Natural killer cell treated with Interleukin-12 subunit alpha and Interleukin-12 subunit beta and Interleukin-15 and Interleukin-18, amount 100 ng/mL, for 72 hours (primary cell): ENCODE results near the gene KIR2DL1. TPM values are rescaled to one million over a fixed set of nuclear protein-coding genes. Genes with fewer than 3 reads are reported as not detected.
A peak's percentile ranks its signal among the peaks of the same experiment; 100 is the strongest.
"Not testable (repeated sequence)": the region's sequence is repeated elsewhere in the genome, so short reads cannot be mapped to it uniquely, and the experiment has no call there.

Experiments
- ATAC-seq, 2 donors: fragments of 150-1000 bp; cut with Tn5 transposase in 1 of 2; sonication (Bioruptor Pico), chemical (Tn5 transposase) in 1 of 2; 2 replicates each; pipeline ENCODE4 v1.10.0; 2021
- DNase-seq: peaks from one replicate; pipeline ENCODE4 v3.0.0; 2022; ENCODE audit warnings: low spot score
- H3K27ac Mint-ChIP-seq, 2 donors: 1 replicate in 1 of 2; 2 replicates in 1 of 2; pipeline ENCODE4 v1.8.0; 2022; ENCODE audit warnings: mixed read lengths in 2 of 2, mild to moderate bottlenecking in 1 of 2, moderate library complexity in 1 of 2
- H3K27me3 Mint-ChIP-seq, 2 donors: 1 replicate in 1 of 2; 2 replicates in 1 of 2; pipeline ENCODE4 v1.8.0; 2022; ENCODE audit warnings: mixed read lengths in 2 of 2
- H3K36me3 Mint-ChIP-seq: one replicate; pipeline ENCODE4 v1.8.0; 2022; ENCODE audit warnings: mixed read lengths
- H3K4me1 Mint-ChIP-seq, 2 donors: 1 replicate in 1 of 2; 2 replicates in 1 of 2; pipeline ENCODE4 v1.8.0; 2022; ENCODE audit warnings: low read depth in 2 of 2, mixed read lengths in 2 of 2, mild to moderate bottlenecking in 1 of 2
- H3K4me3 Mint-ChIP-seq: one replicate; pipeline ENCODE4 v1.8.0; 2022; ENCODE audit warnings: mixed read lengths
- H3K9me3 Mint-ChIP-seq: 2 replicates; pipeline ENCODE4 v1.8.0; 2022; ENCODE audit warnings: mixed read lengths
- total RNA-seq, 2 donors: library from RNA; stranded (reverse); gene quantifications; one replicate each; pipeline ENCODE4 v1.2.3, GENCODE V29; 2022

KIR2DL1 gene
- total RNA-seq, 2 donors from 2014 or later, result 11.4 to 19.5 TPM

DNA sequence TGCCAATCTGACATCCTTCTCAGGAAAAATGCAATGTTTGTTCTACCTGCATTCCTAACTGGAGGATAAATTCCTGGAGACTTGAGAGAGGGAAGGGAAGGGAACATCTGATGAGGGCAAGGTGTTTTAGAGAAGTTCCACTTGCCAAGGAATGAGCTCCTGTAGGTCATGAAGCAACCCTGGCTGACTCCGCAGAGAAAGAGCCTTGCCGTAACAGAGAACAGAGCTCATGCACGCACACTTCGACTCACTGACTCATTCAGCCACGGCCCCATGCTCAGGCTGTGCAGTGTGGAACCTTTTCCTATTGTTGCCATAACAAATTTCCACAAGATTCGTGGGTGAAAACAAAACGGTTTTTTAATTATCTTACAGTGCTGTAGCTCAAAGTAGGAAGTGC is 9.3 kb downstream of the KIR2DL1 start:
- not testable (repeated sequence) for ATAC-seq, H3K4me1 Mint-ChIP-seq, H3K27ac Mint-ChIP-seq, H3K27me3 Mint-ChIP-seq, H3K9me3 Mint-ChIP-seq, H3K36me3 Mint-ChIP-seq, H3K4me3 Mint-ChIP-seq, DNase-seq

DNA sequence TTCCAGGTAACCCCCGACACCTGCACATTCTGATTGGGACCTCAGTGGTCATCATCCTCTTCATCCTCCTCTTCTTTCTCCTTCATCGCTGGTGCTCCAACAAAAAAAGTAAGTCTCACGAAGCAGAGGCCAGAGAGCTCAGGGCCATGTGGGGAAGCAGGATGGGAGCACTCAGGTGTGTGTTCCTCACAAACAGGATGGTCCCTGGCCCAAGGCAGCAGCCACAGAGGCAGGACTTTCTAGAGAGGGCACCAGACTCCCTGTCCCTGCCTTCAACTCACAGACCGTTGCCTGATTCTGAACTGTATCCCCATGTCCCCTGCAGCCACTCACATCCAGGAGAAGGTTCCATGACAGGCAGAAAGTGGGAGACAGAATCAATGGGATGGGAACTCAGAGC is 13.3 kb downstream of the KIR2DL1 start:
- not testable (repeated sequence) for DNase-seq, H3K36me3 Mint-ChIP-seq, H3K4me3 Mint-ChIP-seq, H3K9me3 Mint-ChIP-seq, ATAC-seq, H3K27ac Mint-ChIP-seq, H3K27me3 Mint-ChIP-seq
- H3K4me1 Mint-ChIP-seq, result peaks cover 0 to 13% of the 10 kb centered on the region in 2 donors

DNA sequence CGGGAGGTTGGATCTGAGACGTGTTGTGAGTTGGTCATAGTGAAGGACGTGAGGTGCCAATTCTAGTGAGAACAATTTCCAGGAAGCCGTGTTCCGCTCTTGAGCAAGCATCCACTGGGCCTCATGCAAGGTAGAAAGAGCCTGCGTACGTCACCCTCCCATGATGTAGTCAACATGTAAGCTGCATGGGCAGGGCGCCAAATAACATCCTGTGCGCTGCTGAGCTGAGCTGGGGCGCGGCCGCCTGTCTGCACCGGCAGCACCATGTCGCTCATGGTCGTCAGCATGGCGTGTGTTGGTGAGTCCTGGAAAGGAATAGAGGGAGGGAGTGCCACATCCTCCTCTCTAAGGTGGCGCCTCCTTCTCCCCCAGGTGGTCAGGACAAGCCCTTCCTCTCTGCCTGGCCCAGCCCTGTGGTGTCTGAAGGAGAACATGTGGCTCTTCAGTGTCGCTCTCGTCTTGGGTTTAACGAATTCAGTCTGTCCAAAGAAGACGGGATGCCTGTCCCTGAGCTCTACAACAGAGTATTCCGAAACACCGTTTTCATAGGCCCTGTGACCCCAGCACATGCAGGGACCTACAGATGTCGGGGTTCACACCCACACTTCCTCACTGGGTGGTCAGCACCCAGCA is 16.6 kb downstream of the KIR2DL1 start:
- H3K9me3 Mint-ChIP-seq, result not testable (repeated sequence)

DNA sequence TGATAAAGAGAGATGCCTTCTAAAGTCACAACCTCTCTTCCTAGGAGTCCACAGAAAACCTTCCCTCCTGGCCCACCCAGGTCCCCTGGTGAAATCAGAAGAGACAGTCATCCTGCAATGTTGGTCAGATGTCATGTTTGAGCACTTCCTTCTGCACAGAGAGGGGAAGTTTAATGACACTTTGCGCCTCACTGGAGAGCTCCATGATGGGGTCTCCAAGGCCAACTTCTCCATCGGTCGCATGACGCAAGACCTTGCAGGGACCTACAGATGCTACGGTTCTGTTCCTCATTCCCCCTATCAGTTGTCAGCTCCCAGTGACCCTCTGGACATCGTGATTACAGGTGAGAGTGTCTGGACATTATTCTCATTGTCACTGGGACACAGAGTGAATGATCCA is 18.6 kb downstream of the KIR2DL1 start:
- not testable (repeated sequence) for DNase-seq, H3K9me3 Mint-ChIP-seq, H3K4me3 Mint-ChIP-seq, H3K27me3 Mint-ChIP-seq, ATAC-seq, H3K36me3 Mint-ChIP-seq, H3K27ac Mint-ChIP-seq
- peaks cover 15 to 23% of the 10 kb centered on the region in 2 donors for H3K4me1 Mint-ChIP-seq

More for the DNA sequence above, 16.6 kb downstream of the KIR2DL1 start:
- H3K4me3 Mint-ChIP-seq, ATAC-seq, DNase-seq, H3K36me3 Mint-ChIP-seq, H3K27me3 Mint-ChIP-seq: not testable (repeated sequence)
- Mint-ChIP-seq H3K27ac (peak overlapping the region in 1 of 2 donors; percentile 52), H3K4me1 (peaks cover 11 to 19% of the 10 kb centered on the region in 2 donors)

DNA sequence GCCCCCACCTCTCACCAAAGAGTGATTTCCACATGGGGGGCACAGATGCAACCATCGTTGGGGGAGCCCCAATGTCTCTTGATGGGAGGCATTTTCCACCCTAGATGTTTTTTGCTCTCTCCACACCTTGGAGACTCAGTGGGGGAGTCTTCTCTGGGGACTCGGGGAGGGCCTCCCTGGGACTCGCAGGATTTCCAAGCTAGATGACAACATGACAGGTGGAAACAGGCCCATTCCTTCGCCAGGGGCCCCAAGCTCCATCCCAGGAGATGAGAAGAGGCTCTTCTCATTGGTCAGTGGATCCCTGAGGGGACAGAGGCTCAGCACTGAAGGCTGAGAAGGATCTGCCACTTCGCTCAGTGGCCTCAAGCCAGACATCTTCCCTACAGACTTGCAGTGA is 21.1 kb downstream of the KIR2DL1 start:
- peaks cover 15 to 23% of the 10 kb centered on the region in 2 donors for H3K4me1 Mint-ChIP-seq
- no peak for DNase-seq
- no peaks in the 10 kb centered on the region for H3K9me3 Mint-ChIP-seq
- H3K27me3 Mint-ChIP-seq, result no peaks in the 10 kb centered on the region
- ATAC-seq, result no peak
- H3K4me3 Mint-ChIP-seq, result no peak overlapping the region
- no peaks in the 10 kb centered on the region for H3K36me3 Mint-ChIP-seq
- H3K27ac Mint-ChIP-seq, result no peak overlapping the region

DNA sequence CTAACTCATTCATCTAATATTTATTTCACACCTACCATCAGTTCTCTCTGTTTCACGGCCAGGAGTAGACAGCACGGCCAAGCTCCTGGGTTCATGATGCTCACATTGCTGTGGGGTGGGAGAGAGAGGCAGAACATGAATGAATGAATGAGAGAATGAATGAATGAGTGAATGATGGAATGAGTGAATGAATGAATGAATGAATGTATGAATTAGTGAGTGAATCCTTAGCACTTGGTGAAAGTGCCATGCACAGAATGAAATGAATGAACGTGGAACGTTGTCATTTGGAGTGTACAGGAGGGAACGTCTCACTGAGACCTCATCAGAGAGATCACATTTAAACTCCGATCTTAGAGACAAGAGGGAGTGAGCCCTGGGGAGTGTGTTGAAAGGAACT is 21.9 kb downstream of the KIR2DL1 start:
- ATAC-seq, result no peak
- H3K4me3 Mint-ChIP-seq, result peak overlapping the region; percentile 47
- H3K27ac Mint-ChIP-seq, result no peak overlapping the region
- no peaks in the 10 kb centered on the region for H3K9me3 Mint-ChIP-seq
- no peaks in the 10 kb centered on the region for H3K36me3 Mint-ChIP-seq
- H3K27me3 Mint-ChIP-seq, result no peaks in the 10 kb centered on the region
- DNase-seq, result no peak
- peaks cover 15 to 19% of the 10 kb centered on the region in 2 donors for H3K4me1 Mint-ChIP-seq

DNA sequence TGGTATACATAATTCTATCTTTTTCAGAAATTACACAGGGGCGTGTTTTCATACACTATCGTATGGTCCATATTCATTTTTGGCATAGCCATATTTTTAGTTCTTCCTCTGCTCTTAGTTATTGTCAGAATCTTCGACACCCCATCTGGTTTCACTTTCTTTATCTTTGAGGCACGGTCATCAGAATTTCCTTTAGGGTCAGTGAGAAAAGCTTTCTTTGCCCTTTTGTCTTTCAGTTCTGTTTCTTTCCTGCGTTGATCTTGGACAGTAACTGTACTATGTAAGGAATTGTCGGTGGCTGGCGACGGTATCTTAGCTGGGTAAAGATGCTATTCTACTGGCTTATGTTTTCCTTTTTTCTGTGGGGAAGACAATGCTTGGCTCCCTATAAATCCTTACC is 23.2 kb downstream of the KIR2DL1 start:
- peak; percentile 73 to 84 for ATAC-seq
- no peaks in the 10 kb centered on the region for H3K9me3 Mint-ChIP-seq
- peaks cover 13 to 15% of the 10 kb centered on the region in 2 donors for H3K4me1 Mint-ChIP-seq
- no peak overlapping the region for H3K4me3 Mint-ChIP-seq
- H3K27me3 Mint-ChIP-seq, result peaks cover 0 to 2% of the 10 kb centered on the region in 2 donors
- H3K27ac Mint-ChIP-seq, result no peak overlapping the region
- H3K36me3 Mint-ChIP-seq, result no peaks in the 10 kb centered on the region
- no peak for DNase-seq

DNA sequence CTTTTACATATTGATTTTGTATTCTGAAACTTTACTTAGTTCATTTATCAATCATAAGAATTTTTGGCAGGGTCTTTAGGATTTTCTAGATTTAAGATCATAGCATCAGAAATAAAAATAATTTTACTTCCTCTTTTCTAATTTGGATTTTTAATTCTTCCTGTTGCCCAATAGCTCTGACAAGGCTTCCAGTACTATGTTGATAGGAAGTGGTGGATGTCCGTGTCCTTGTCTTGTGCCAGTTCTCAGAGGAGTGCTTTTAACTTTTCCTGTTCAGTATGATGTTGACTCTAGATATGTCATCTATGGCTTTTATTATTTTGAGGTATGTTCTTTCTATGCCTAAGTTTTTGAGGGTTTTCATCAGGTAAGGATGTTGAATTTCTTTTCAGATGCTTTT is 26.2 kb downstream of the KIR2DL1 start:
- no peaks in the 10 kb centered on the region for H3K9me3 Mint-ChIP-seq
- no peak for DNase-seq
- H3K4me3 Mint-ChIP-seq, result no peak overlapping the region
- no peaks in the 10 kb centered on the region for H3K36me3 Mint-ChIP-seq
- peaks cover 5 to 6% of the 10 kb centered on the region in 2 donors for H3K4me1 Mint-ChIP-seq
- ATAC-seq, result no peak
- H3K27me3 Mint-ChIP-seq, result peaks cover 0 to 2% of the 10 kb centered on the region in 2 donors
- H3K27ac Mint-ChIP-seq, result no peak overlapping the region

DNA sequence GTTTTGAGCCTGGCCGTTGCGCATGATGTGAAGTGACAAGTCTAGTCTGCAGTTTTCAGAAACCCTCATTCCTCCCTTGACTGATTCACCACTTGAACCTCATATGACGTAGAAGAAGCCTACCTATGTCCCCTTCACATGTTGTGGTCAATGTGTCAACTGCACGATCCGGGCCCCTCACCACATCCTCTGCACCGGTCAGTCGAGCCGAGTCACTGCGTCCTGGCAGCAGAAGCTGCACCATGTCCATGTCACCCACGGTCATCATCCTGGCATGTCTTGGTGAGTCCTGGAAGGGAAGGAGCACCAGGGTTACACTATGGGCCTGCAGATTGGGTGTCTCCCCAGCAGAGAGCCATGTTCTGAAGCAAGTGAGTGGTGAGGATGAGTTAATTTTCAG is 33.8 kb downstream of the KIR2DL1 start, which contains the start of gene KIR2DL4:
TSS of gene KIR2DL4 (plus strand) at position 201 of the 400 bp plus-strand sequence. CDS start at position 243, 42 bp downstream.
- Mint-ChIP-seq H3K9me3 (no peaks in the 10 kb centered on the region), H3K4me3 (peak within 1 kb of the TSS; percentile 87), H3K27ac (peak within 1 kb of the TSS; percentile 76 to 90), H3K27me3 (no peaks in the 10 kb centered on the region), H3K36me3 (no peaks in the 10 kb centered on the region), H3K4me1 (peaks cover 43 to 46% of the 10 kb centered on the region in 2 donors)
- peak; percentile 92 to 95 for ATAC-seq
- peak; percentile 86 for DNase-seq

DNA sequence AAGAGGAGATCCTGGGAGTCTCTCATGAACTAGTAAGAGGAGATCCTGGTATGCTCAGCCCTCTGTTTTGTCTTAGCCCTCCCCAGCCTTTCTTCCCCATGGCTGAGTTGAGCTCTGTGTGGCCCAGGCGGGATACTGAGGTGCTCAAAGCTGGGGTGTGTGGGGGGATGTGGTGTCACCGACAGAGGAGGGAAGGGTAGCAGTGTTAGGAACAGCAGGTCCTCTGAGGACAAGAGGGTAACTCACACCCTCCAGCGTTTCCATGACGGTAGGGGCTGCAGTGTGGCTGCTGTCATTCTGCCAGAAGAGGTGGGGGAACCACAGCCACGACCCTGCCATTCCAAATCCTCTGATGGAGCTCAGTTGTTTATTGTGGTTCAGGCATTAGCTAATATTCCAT is 34.5 kb downstream of the KIR2DL1 start:
- Mint-ChIP-seq H3K36me3 (no peaks in the 10 kb centered on the region), H3K4me3 (peak overlapping the region; percentile 87), H3K9me3 (no peaks in the 10 kb centered on the region), H3K4me1 (peaks cover 43 to 46% of the 10 kb centered on the region in 2 donors), H3K27me3 (no peaks in the 10 kb centered on the region), H3K27ac (peak overlapping the region; percentile 76 to 90)
- ATAC-seq, result peak; percentile 6 to 41
- no peak for DNase-seq

DNA sequence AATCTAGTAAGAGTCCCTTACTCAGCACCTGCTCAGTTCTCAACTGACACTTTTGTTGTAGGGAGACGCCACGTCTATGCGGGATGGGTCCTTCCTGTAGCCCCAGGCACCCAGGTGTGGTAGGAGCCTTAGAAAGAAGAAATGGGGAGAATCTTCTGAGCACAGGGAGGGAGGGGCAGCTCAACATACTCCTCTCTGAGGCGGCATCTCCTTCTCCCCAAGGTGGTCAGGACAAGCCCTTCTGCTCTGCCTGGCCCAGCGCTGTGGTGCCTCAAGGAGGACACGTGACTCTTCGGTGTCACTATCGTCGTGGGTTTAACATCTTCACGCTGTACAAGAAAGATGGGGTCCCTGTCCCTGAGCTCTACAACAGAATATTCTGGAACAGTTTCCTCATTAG is 35.0 kb downstream of the KIR2DL1 start:
- no peaks in the 10 kb centered on the region for H3K36me3 Mint-ChIP-seq
- H3K9me3 Mint-ChIP-seq, result no peaks in the 10 kb centered on the region
- peak overlapping the region; percentile 44 to 90 for H3K27ac Mint-ChIP-seq
- DNase-seq (no peak), ATAC-seq (no peak)
- peak overlapping the region; percentile 15 for H3K4me3 Mint-ChIP-seq
- no peaks in the 10 kb centered on the region for H3K27me3 Mint-ChIP-seq
- H3K4me1 Mint-ChIP-seq, result peaks cover 43 to 46% of the 10 kb centered on the region in 2 donors

DNA sequence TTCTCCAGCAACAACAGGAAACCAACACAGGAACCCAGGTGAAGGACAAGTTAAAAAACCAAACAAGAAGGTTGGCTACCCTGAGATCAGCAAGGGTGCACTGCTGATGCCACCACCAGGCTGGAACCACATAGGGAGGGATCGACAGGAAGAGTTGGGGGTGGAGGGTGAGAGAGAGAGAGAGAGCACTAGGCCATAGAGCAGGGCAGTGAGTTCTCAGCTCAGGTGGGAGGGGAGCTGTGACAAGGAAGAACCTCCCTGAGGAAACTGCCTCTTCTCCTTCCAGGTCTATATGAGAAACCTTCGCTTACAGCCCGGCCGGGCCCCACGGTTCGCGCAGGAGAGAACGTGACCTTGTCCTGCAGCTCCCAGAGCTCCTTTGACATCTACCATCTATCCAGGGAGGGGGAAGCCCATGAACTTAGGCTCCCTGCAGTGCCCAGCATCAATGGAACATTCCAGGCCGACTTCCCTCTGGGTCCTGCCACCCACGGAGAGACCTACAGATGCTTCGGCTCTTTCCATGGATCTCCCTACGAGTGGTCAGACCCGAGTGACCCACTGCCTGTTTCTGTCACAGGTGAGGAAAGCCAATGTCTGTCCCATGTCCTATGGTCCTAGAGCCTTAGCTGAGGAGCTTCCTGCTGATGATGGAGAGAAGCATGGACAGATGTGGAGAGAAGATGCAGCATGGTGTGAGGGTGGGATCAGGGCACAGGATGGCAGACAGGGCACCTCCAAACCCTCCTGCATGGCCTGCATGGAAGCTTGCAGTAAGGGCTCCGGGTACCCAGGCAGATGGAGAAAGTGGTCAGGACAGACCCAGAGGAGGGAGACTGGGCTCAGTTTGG is 36.3 kb downstream of the KIR2DL1 start:
- no peak for DNase-seq
- Mint-ChIP-seq H3K36me3 (no peaks in the 10 kb centered on the region), H3K4me3 (no peak overlapping the region), H3K27ac (peak overlapping the region in 1 of 2 donors; percentile 38), H3K9me3 (no peaks in the 10 kb centered on the region), H3K4me1 (peaks cover 43 to 45% of the 10 kb centered on the region in 2 donors), H3K27me3 (no peaks in the 10 kb centered on the region)
- ATAC-seq, result no peak

DNA sequence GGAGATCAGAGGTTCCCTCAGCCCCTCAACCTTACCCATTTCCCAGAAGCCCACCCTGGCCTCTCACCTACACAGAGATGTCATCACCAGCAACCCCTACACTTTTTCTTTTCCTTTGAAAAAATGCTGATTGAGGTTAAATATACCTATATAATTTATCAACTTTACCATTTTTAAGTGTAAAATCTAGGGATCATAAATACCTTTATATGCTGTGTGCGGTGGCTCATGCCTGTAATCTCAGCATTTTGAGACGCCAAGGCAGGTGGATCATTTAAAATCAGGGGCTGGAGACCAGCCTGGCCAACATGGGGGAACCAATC is 36.9 kb downstream of the KIR2DL1 start:
- H3K4me3 Mint-ChIP-seq, result no peak overlapping the region

DNA sequence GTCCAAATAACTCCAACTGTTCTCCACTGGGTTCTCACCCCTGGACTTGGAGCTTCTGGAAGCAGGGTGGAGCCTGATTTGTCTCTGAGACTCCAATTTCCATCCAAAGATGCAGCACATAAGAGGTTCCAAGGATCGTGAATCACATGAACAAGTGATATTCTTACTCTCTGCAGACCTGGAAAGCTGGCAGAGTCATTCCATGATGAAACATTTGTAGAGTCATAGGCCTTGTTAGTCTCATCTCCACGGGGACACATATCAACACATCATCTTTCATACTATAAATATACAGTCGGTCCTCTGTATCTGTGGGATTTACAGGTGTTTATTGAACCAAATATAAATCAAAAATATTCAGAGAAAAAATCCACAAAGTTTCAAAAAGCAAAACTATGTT is 45.0 kb downstream of the KIR2DL1 start:
- not testable (repeated sequence) for H3K4me3 Mint-ChIP-seq, H3K9me3 Mint-ChIP-seq, DNase-seq, H3K27me3 Mint-ChIP-seq, ATAC-seq, H3K36me3 Mint-ChIP-seq
- Mint-ChIP-seq H3K27ac (peak overlapping the region in 1 of 2 donors; percentile 64), H3K4me1 (peaks cover 34 to 43% of the 10 kb centered on the region in 2 donors)

More for the DNA sequence above, 36.9 kb downstream of the KIR2DL1 start:
- ATAC-seq (no peak), DNase-seq (no peak)
- Mint-ChIP-seq H3K36me3 (no peaks in the 10 kb centered on the region), H3K4me1 (peaks cover 38 to 39% of the 10 kb centered on the region in 2 donors), H3K9me3 (no peaks in the 10 kb centered on the region), H3K27me3 (no peaks in the 10 kb centered on the region), H3K27ac (no peak overlapping the region)
